LNCaP clone FGC (cell line): Measurements from ENCODE around the gene MCM6.
"Not testable (repeated sequence)": the region's sequence is repeated elsewhere in the genome, so short reads cannot be mapped to it uniquely, and the experiment has no call there.

Experiments
- DNase-seq: peaks from one replicate; pipeline ENCODE4 v3.0.0-alpha.2; 2011; ENCODE audit warnings: low read depth
- H3K4me3 ChIP-seq: 2 replicates; pipeline ENCODE4 v1.5.1; 2011; ENCODE audit warnings: mild to moderate bottlenecking, low read depth, low read length, control low read depth
- TF ChIP-seq, protein P1 (sequence below): IDR thresholded peaks from 2 replicates; pipeline ENCODE4 v1.5.1; 2012; ENCODE audit warnings: mild to moderate bottlenecking; ENCODE audit not compliant: control insufficient read depth, insufficient read depth; ENCODE audit errors: extremely low read depth

The MCM6 gene

DNA sequence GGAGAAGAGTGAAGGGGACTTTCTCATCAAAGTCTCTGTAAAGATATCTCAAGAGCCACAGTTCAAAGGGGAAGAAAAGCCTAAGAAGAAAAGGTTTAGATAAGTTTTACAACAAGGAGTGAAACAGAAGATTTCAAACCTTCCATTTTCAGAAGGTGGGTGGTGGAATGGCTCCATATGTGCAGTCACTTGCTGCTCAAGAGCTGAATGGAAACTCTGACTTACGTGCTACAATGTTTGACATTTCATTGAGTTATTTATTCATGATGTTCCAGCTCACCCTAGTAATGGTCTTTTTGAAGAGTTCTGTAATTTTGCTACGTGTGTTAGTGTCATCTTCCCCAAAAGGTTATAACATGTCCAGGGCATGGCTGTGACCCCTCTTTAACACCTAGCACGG, 61.0 kb downstream of the MCM6 start:
- DNase-seq, result no peak
- TF ChIP-seq, protein P1, sequence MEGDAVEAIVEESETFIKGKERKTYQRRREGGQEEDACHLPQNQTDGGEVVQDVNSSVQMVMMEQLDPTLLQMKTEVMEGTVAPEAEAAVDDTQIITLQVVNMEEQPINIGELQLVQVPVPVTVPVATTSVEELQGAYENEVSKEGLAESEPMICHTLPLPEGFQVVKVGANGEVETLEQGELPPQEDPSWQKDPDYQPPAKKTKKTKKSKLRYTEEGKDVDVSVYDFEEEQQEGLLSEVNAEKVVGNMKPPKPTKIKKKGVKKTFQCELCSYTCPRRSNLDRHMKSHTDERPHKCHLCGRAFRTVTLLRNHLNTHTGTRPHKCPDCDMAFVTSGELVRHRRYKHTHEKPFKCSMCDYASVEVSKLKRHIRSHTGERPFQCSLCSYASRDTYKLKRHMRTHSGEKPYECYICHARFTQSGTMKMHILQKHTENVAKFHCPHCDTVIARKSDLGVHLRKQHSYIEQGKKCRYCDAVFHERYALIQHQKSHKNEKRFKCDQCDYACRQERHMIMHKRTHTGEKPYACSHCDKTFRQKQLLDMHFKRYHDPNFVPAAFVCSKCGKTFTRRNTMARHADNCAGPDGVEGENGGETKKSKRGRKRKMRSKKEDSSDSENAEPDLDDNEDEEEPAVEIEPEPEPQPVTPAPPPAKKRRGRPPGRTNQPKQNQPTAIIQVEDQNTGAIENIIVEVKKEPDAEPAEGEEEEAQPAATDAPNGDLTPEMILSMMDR, result no peak
- no peak overlapping the region for H3K4me3 ChIP-seq

DNA sequence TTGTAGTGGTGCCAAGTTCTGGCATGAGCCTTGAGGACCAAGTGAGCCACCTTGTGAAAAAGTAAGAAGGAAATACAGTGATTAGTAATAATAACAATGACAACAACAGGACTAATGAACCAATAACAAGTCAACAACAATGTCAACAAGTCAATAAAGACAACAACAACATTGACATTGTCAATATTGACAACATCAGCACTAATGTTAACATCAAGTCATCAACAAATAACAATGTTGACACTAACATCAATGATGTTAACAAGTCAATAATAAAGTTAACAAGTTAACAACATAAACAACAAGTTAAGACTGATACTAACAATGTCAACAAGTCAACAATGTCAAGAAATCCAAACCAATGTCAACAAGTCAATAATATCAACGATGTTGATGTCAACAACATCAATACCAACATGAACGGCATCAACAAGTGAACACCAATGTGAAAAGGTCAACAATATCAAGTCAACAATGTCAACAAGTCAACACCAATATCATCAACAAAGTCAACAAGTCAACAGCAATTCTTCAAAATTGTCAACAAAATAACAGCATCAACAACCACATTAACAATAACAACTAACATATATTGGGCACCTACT, 63.2 kb downstream of the MCM6 start:
- DNase-seq, result no peak
- TF ChIP-seq, protein P1, result no peak

DNA sequence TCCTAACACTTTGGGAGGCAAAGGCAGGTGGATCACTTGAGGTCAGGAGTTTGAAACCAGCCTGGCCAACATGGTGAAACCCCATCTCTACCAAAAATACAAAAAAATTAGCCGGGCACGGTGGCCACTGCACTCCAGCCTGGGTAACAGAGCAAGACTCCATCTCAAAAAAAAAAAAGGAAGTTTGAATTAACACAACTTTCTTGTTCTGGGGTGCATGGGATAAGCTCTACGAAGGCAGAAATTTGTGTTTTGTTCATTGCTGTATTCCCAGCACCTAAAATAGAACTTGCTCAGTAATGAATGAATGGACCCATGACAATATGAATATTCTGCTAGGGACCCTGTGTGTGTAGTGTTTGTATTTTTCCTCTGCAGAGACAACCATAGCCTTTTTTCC, 68.4 kb downstream of the MCM6 start:
- DNase-seq, H3K4me3 ChIP-seq: not testable (repeated sequence)

More for the DNA sequence above, 63.2 kb downstream of the MCM6 start:
- no peak overlapping the region for H3K4me3 ChIP-seq

DNA sequence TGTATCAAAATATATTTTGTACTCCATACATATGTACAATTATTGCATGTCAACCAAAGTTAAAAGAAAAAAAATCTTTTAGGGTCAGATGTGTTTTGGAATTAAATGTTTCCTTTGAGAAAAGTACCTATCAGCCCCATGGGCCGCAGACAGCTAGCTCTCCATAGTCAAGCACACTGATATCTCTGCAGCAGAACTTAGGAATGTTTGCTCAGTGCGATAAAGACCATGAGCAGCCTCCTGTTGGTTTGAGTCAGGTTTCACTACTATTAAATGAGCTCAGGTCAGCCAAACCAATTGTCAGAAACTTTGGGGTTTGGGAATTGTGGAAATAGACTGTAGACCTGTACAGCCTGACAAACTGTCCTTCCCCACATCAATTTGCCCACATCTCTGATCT, 73.0 kb downstream of the MCM6 start:
- H3K4me3 ChIP-seq, result no peak overlapping the region
- no peak for DNase-seq

DNA sequence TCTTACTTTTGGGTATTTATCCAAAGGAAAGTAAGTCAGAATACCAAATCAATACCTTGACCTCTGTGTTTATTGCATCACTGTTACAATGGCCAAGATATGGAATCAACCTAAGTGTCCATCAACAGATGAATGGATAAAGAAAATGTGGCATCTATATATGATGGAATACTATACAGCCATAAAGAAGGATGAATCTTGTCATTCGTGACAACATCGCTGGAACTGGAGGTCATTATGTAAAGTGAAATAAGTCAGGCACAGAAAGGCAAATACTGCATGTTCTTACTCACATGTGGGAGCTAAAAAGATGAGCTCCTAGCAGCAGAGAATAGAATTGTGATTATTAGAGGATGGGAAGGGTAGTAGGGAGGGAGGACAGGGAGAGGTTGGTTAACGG, 73.9 kb downstream of the MCM6 start:
- no peak for DNase-seq
- TF ChIP-seq, protein P1, result no peak
- H3K4me3 ChIP-seq, result no peak overlapping the region

More for the DNA sequence above, 73.0 kb downstream of the MCM6 start:
- TF ChIP-seq, protein P1, result no peak

DNA sequence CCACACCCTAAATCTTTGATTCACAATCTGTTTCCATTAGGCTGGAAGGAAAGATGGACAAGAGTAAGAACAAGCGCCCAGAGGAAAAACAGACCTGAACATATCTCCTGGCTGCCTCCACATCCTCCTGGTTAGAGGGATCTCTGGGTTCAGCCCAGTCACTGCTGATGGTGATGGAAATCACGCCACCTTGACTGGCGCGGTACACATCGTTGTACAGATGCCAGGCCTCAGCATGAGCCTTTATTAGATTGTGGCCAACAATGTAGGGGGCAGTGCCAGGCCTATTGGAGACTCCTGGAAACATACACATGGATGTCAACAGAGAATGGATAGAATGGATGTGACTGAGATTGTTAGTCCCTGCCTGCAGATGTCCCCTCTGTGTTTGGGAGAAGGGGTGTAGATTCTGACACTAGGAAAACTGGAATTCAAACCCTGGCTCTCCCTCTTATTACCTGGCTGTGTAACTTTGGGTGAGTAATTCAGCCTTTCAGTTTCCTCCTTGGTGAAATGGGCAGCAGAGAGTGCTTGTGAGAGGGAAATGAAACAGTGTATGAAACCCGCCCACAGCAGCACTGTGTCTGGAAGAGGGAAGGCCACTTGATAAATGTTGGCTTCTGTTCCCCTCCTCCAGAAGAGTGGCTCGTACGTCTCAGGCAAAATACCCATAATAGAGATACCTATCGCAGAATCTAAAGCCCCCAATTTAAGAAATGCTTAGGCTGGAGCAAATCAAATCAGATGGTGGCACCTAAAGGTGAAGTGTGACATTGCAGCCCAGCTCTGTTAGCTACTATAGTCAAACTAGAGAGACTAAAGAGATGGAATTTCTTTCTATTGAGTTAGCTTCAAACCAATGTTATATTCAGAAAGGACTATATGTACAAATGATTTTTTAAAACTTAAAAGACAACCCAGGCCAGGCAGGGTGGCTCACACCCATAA, 75.5 kb downstream of the MCM6 start:
- no peak overlapping the region for H3K4me3 ChIP-seq
- no peak for DNase-seq
- TF ChIP-seq, protein P1, result no peak

DNA sequence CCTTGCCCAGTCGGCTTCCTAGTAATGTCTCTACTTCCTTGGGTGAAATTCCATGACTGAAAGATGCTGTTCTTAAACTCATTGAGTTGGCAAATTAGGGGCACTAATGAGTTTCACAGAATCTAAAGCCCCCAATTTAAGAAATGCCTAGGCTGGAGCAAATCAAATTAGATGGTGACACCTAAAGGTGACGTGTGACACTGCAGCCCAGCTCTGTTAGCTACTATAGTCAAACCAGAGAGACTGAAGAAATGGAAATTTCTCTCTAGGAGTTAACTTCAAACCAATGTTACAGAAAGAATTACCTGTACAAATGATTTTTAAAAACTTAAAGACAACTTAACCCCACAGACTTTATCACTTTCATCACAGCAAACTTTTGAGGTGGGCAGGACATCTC, 76.5 kb downstream of the MCM6 start:
- TF ChIP-seq, protein P1, result no peak
- H3K4me3 ChIP-seq, result no peak overlapping the region
- DNase-seq, result no peak
